ENCODE data around the gene CYTL1. TPM values are rescaled to one million over a fixed set of nuclear protein-coding genes. Genes with fewer than 3 reads are reported as not detected.

The CYTL1 gene
- total RNA-seq, 4 donors from 2014 or later, result 0.79 to 1.8 TPM; not detected in 2

- in situ Hi-C loops (cut with MboI; ENCODE audit: low pct_ligation_motif_present in 1 of 4, low pct_unique_long_range_greater_than_20kb in 1 of 4, low sequenced_read_pairs in 3 of 4) (loop anchor here in 1 of 4 donors (25.0 kb wide), 1 partner anchor 832 kb away; no protein-coding TSS in a partner anchor), intact Hi-C loops (cut with DNase I; ENCODE audit: low total_unique reads) (no loop called here)
- no peak for DNase-seq
- H3K4me3 ChIP-seq, result no peak overlapping the region
- TF ChIP-seq EP300 (IDR thresholded peaks at IDR 0.05; ENCODE audit: low read depth) (no peak), POLR2AphosphoS5 (IDR thresholded peaks at IDR 0.05) (no peak), POLR2A (IDR thresholded peaks at IDR 0.05) (no peak)
- TF ChIP-seq, protein P1, sequence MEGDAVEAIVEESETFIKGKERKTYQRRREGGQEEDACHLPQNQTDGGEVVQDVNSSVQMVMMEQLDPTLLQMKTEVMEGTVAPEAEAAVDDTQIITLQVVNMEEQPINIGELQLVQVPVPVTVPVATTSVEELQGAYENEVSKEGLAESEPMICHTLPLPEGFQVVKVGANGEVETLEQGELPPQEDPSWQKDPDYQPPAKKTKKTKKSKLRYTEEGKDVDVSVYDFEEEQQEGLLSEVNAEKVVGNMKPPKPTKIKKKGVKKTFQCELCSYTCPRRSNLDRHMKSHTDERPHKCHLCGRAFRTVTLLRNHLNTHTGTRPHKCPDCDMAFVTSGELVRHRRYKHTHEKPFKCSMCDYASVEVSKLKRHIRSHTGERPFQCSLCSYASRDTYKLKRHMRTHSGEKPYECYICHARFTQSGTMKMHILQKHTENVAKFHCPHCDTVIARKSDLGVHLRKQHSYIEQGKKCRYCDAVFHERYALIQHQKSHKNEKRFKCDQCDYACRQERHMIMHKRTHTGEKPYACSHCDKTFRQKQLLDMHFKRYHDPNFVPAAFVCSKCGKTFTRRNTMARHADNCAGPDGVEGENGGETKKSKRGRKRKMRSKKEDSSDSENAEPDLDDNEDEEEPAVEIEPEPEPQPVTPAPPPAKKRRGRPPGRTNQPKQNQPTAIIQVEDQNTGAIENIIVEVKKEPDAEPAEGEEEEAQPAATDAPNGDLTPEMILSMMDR (IDR thresholded peaks at IDR 0.05), result no peak
- H3K4me1 ChIP-seq, result no peaks in the 10 kb centered on the region
- whole genome bisulfite sequencing, 2 donors (ENCODE audit: low coverage in 1 of 2), result 69 to 70% methylated on average over 3 to 4 of the region's 4 CpGs
- no peaks in the 10 kb centered on the region for H3K27me3 ChIP-seq
- no peak overlapping the region for H3K27ac ChIP-seq
- H3K9me3 ChIP-seq, result peaks cover 0 to 1% of the 10 kb centered on the region in 2 donors
- no peaks in the 10 kb centered on the region for H3K36me3 ChIP-seq
These were observed 39.3 kb downstream of the CYTL1 start for GRCh38 chr4:4979971-4980370.

- Histone ChIP-seq H3K27me3 (no peaks in the 10 kb centered on the region), H3K9me3 (peaks cover 0 to 6% of the 10 kb centered on the region in 2 donors), H3K36me3 (no peaks in the 10 kb centered on the region), H3K27ac (no peak overlapping the region), H3K4me3 (no peak overlapping the region), H3K4me1 (no peaks in the 10 kb centered on the region)
- TF ChIP-seq EP300 (IDR thresholded peaks at IDR 0.05; ENCODE audit: low read depth) (no peak), POLR2AphosphoS5 (IDR thresholded peaks at IDR 0.05) (no peak), POLR2A (IDR thresholded peaks at IDR 0.05) (no peak)
- TF ChIP-seq, protein P1 (IDR thresholded peaks at IDR 0.05), result no peak
- intact Hi-C loops (cut with DNase I; ENCODE audit: low total_unique reads) (no loop called here), in situ Hi-C loops (cut with MboI; ENCODE audit: low pct_ligation_motif_present in 1 of 4, low pct_unique_long_range_greater_than_20kb in 1 of 4, low sequenced_read_pairs in 3 of 4) (loop anchor here in 1 of 4 donors (25.0 kb wide), 1 partner anchor 838 kb away; no protein-coding TSS in a partner anchor)
- WGBS, 2 donors (ENCODE audit: low coverage in 1 of 2), result 68% methylated on average over 3 of the region's 3 CpGs; no CpG with 5 or more reads in 1 of the 2 donors
- DNase-seq, result no peak
These were observed 44.5 kb downstream of the CYTL1 start for GRCh38 chr4:4974727-4975126.

GRCh38 chr4:4971796-4972195, 47.5 kb downstream of the CYTL1 start:
- Histone ChIP-seq H3K4me1 (no peaks in the 10 kb centered on the region), H3K27me3 (no peaks in the 10 kb centered on the region), H3K9me3 (peaks cover 0 to 6% of the 10 kb centered on the region in 2 donors), H3K27ac (no peak overlapping the region), H3K36me3 (no peaks in the 10 kb centered on the region), H3K4me3 (no peak overlapping the region)
- TF ChIP-seq POLR2AphosphoS5 (IDR thresholded peaks at IDR 0.05) (no peak), POLR2A (IDR thresholded peaks at IDR 0.05) (no peak), EP300 (IDR thresholded peaks at IDR 0.05; ENCODE audit: low read depth) (no peak)
- TF ChIP-seq, protein P1 (IDR thresholded peaks at IDR 0.05), result no peak
- in situ Hi-C loops (cut with MboI; ENCODE audit: low pct_ligation_motif_present in 1 of 4, low pct_unique_long_range_greater_than_20kb in 1 of 4, low sequenced_read_pairs in 3 of 4) (no loop called here), intact Hi-C loops (cut with DNase I; ENCODE audit: low total_unique reads) (no loop called here)
- no peak for DNase-seq
- 84% methylated on average over 1 of the region's 1 CpG; no CpG with 5 or more reads in 1 of the 2 donors for WGBS, 2 donors (ENCODE audit: low coverage in 1 of 2)

DNA sequence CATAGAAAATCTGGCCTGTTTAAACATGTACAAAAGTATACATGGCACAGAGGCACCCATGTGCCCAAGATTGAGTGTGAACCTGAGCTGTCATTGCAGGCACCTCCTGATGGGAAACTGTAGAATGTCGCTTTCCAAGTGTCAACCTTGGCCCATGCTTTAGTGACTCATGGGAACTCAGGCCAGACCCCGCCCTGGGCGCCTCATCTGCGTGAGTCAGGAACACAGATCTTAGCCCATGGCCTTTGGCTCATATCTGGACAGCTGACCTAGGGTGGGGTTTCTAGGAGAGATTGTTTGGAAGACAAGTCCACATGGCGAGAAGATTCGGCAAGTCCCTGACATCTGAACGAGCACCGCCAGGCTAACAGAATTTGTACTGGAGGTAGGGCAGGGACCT, 50.0 kb downstream of the CYTL1 start:
- intact Hi-C loops (cut with DNase I; ENCODE audit: low total_unique reads) (no loop called here), in situ Hi-C loops (cut with MboI; ENCODE audit: low pct_ligation_motif_present in 1 of 4, low pct_unique_long_range_greater_than_20kb in 1 of 4, low sequenced_read_pairs in 3 of 4) (no loop called here)
- Histone ChIP-seq H3K27ac (no peak overlapping the region), H3K4me1 (no peaks in the 10 kb centered on the region), H3K36me3 (no peaks in the 10 kb centered on the region), H3K27me3 (no peaks in the 10 kb centered on the region), H3K4me3 (no peak overlapping the region), H3K9me3 (no peaks in the 10 kb centered on the region)
- 67 to 76% methylated on average over 3 to 8 of the region's 8 CpGs for whole genome bisulfite sequencing, 2 donors (ENCODE audit: low coverage in 1 of 2)
- no peak for DNase-seq
- TF ChIP-seq EP300 (IDR thresholded peaks at IDR 0.05; ENCODE audit: low read depth), result no peak
- TF ChIP-seq POLR2A (IDR thresholded peaks at IDR 0.05), result no peak
- TF ChIP-seq POLR2AphosphoS5 (IDR thresholded peaks at IDR 0.05), result no peak
